Middle frontal gyrus (tissue), 1 donor: ENCODE results near the gene GSN.

ENCODE experiments used
- DNase-seq: peaks from one replicate; pipeline ENCODE4 v3.0.0-alpha.2; 2015; ENCODE audit warnings: low spot score; ENCODE audit errors: extremely low spot score

GSN gene

GRCh38 chr9:121272401-121272948 is 4.5 kb downstream of the GSN start:
- no peak for DNase-seq

- DNase-seq = no peak
These were observed 5.3 kb downstream of the GSN start for GRCh38 chr9:121273064-121273775.

GRCh38 chr9:121274851-121275250 is 6.9 kb downstream of the GSN start:
- no peak for DNase-seq

GRCh38 chr9:121275781-121276658 is 8.1 kb downstream of the GSN start:
- no peak for DNase-seq

GRCh38 chr9:121277026-121277425 is 9.1 kb downstream of the GSN start:
- DNase-seq = no peak

GRCh38 chr9:121277518-121278295 is 9.7 kb downstream of the GSN start:
- no peak for DNase-seq

- DNase-seq = no peak
These were observed 10.7 kb downstream of the GSN start for GRCh38 chr9:121278477-121279261.

- DNase-seq = no peak
These were observed 11.9 kb downstream of the GSN start for GRCh38 chr9:121279776-121280388.

GRCh38 chr9:121280715-121281613 is 13.0 kb downstream of the GSN start:
- DNase-seq = no peak

- DNase-seq = no peak
These were observed 13.8 kb downstream of the GSN start for GRCh38 chr9:121281614-121282276.

GRCh38 chr9:121282277-121283079 is 14.5 kb downstream of the GSN start:
- no peak for DNase-seq

GRCh38 chr9:121283080-121283398 is 15.1 kb downstream of the GSN start:
- no peak for DNase-seq

- DNase-seq = no peak
These were observed 16.1 kb downstream of the GSN start for GRCh38 chr9:121283856-121284732.

- DNase-seq = no peak
These were observed 16.9 kb downstream of the GSN start for GRCh38 chr9:121284733-121285451.

- no peak for DNase-seq
These were observed 18.1 kb downstream of the GSN start for GRCh38 chr9:121285835-121286687.

GRCh38 chr9:121286688-121286972 is 18.7 kb downstream of the GSN start:
- DNase-seq = no peak
